ENCODE results near the gene KANSL1. TPM values are rescaled to one million over a fixed set of nuclear protein-coding genes. Genes with fewer than 3 reads are reported as not detected.
"Not testable (repeated sequence)": the region's sequence is repeated elsewhere in the genome, so short reads cannot be mapped to it uniquely, and the experiment has no call there.

KANSL1 gene
- total RNA-seq, 2 donors from 2014 or later, result 86.5 to 102 TPM

DNA sequence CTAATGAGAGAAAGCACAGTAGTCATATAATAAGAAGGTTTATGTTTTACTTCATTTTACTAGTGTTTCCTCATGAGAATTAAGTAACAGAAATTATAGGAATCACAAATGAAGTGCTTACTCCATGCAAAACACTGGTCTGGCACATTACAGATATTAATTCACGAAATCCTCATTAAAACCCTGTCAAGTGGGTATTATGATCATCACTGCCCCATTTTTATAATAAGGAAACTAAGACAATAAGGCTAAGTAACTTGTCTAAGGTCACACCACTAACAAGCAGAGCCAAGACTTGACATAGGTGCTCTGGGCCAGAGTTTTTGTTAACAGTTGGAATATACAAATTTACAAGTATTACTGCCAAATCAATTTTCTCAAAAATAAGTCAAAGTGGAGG is 83.0 kb downstream of the KANSL1 start:
- TF ChIP-seq, protein P1, sequence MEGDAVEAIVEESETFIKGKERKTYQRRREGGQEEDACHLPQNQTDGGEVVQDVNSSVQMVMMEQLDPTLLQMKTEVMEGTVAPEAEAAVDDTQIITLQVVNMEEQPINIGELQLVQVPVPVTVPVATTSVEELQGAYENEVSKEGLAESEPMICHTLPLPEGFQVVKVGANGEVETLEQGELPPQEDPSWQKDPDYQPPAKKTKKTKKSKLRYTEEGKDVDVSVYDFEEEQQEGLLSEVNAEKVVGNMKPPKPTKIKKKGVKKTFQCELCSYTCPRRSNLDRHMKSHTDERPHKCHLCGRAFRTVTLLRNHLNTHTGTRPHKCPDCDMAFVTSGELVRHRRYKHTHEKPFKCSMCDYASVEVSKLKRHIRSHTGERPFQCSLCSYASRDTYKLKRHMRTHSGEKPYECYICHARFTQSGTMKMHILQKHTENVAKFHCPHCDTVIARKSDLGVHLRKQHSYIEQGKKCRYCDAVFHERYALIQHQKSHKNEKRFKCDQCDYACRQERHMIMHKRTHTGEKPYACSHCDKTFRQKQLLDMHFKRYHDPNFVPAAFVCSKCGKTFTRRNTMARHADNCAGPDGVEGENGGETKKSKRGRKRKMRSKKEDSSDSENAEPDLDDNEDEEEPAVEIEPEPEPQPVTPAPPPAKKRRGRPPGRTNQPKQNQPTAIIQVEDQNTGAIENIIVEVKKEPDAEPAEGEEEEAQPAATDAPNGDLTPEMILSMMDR (IDR thresholded peaks at IDR 0.05), result no peak
- Histone ChIP-seq H3K4me1 (ENCODE audit: control insufficient read depth in 1 of 2, low read depth in 2 of 2) (peaks cover 35 to 72% of the 10 kb centered on the region in 2 donors), H3K36me3 (no peaks in the 10 kb centered on the region), H3K27me3 (replicated peaks; ENCODE audit: insufficient read depth) (no peaks in the 10 kb centered on the region), H3K4me3 (no peak overlapping the region), H3K27ac (no peak overlapping the region), H3K9me3 (no peaks in the 10 kb centered on the region)
- ATAC-seq (ENCODE audit: insufficient number of reproducible peaks, low FRiP score, low read depth) (no peak), DNase-seq (ENCODE audit: low spot score) (no peak)

DNA sequence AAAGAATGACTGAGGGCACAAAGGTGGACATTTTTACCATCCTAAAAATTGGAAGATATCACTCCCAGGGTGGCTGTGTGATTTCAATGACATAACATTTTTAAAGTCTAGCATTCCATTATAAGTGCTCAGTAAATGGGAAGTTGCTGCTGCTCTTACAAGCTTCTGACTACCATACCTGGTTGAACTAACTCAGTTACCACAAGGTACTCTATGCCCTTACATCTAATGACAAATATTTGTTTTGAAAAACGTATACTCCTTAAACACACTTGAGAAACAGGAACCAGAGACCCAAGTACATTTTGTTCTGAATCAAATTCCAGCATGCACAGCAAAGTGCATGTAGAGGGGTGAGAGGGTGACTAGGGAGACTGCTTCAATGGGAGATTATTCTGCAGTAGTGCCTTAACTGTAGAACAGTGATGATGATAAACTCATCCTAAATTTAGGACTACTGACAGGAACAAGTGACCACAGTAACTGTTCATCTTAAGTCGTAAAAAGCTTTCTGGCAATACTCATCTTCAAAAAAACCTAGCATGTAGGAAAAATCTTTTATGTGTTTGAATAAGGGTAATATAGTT is 83.5 kb downstream of the KANSL1 start:
- no peak overlapping the region for H3K27ac ChIP-seq
- H3K36me3 ChIP-seq, result no peaks in the 10 kb centered on the region
- peaks cover 30 to 67% of the 10 kb centered on the region in 2 donors for H3K4me1 ChIP-seq (ENCODE audit: control insufficient read depth in 1 of 2, low read depth in 2 of 2)
- ATAC-seq (ENCODE audit: insufficient number of reproducible peaks, low FRiP score, low read depth) (no peak), DNase-seq (ENCODE audit: low spot score) (no peak)
- H3K9me3 ChIP-seq, result no peaks in the 10 kb centered on the region
- H3K27me3 ChIP-seq (replicated peaks; ENCODE audit: insufficient read depth), result no peaks in the 10 kb centered on the region
- TF ChIP-seq, protein P1 (IDR thresholded peaks at IDR 0.05), result no peak
- no peak overlapping the region for H3K4me3 ChIP-seq

GRCh38 chr17:46108550-46109110 is 84.6 kb downstream of the KANSL1 start:
- H3K4me3 ChIP-seq, result no peak overlapping the region
- H3K4me1 ChIP-seq (ENCODE audit: control insufficient read depth in 1 of 2, low read depth in 2 of 2), result peaks cover 32 to 58% of the 10 kb centered on the region in 2 donors
- no peaks in the 10 kb centered on the region for H3K9me3 ChIP-seq
- no peak for ATAC-seq (ENCODE audit: insufficient number of reproducible peaks, low FRiP score, low read depth)
- H3K27ac ChIP-seq, result no peak overlapping the region
- DNase-seq (ENCODE audit: low spot score), result no peak
- TF ChIP-seq, protein P1 (IDR thresholded peaks at IDR 0.05), result no peak
- H3K36me3 ChIP-seq, result no peaks in the 10 kb centered on the region
- H3K27me3 ChIP-seq (replicated peaks; ENCODE audit: insufficient read depth), result no peaks in the 10 kb centered on the region

GRCh38 chr17:46108120-46108519 is 85.1 kb downstream of the KANSL1 start:
- no peak for ATAC-seq (ENCODE audit: insufficient number of reproducible peaks, low FRiP score, low read depth)
- H3K4me1 ChIP-seq (ENCODE audit: control insufficient read depth in 1 of 2, low read depth in 2 of 2), result peaks cover 34 to 53% of the 10 kb centered on the region in 2 donors

DNA sequence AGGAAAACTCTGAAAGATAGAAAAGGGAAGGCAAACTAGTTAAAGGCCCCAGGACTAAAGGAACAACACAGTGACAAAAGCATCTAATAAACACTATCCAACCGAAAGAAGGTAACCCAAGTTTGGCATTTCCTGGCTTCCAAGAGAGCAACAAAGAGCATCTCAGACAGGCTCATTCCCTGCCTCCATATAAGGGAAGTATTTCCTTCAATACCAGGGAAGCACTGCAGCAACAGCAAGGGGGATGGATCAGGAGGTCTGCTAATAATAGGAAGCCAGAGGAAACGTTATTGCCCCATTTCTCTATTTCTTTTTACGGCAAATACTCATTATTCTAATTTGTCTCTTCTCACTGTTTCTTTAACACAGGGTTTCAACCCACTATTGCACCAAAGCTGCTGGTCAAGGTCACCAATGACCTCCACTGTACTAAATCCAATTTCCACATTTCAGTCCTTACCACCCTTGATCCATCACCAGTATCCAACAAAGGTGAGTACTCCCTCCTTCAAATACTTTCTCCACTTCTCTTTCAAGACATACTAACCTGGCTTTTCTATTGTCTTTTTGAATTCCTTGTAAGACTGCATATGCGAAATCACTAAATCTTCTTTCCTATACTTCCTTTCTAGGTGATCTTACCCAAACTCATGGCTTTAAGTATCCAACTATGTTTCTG is 86.1 kb downstream of the KANSL1 start:
- no peaks in the 10 kb centered on the region for H3K9me3 ChIP-seq
- no peak overlapping the region for H3K27ac ChIP-seq
- ATAC-seq (ENCODE audit: insufficient number of reproducible peaks, low FRiP score, low read depth), result no peak

More at GRCh38 chr17:46108120-46108519, 85.1 kb downstream of the KANSL1 start:
- Histone ChIP-seq H3K9me3 (no peaks in the 10 kb centered on the region), H3K36me3 (no peaks in the 10 kb centered on the region), H3K4me3 (no peak overlapping the region), H3K27me3 (replicated peaks; ENCODE audit: insufficient read depth) (no peaks in the 10 kb centered on the region), H3K27ac (no peak overlapping the region)
- TF ChIP-seq, protein P1 (IDR thresholded peaks at IDR 0.05), result no peak
- DNase-seq (ENCODE audit: low spot score), result no peak

DNA sequence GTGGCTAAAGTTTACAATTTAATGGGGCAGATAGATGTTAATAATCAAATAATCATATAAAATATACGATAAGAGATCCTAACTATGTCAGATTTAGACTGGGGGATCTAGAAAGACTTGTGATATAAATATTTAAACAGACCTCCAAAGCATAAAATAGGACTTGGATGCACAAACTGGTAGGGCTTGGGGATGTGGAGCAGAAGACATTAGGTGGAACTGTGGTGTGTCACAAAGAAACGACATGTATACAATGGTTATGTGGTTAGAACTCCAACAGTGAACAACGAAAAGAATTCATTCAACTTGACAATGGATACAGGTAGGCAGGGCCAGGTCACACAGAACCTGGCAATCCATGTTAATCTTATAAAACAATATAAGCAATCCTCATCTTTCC is 90.4 kb downstream of the KANSL1 start:
- H3K4me1 ChIP-seq (ENCODE audit: control insufficient read depth in 1 of 2, low read depth in 2 of 2), result peaks cover 31 to 50% of the 10 kb centered on the region in 2 donors
- not testable (repeated sequence) for ATAC-seq (ENCODE audit: insufficient number of reproducible peaks, low FRiP score, low read depth); H3K4me3 ChIP-seq; H3K27ac ChIP-seq; H3K9me3 ChIP-seq; DNase-seq (ENCODE audit: low spot score); H3K27me3 ChIP-seq (replicated peaks; ENCODE audit: insufficient read depth); H3K36me3 ChIP-seq

More for the DNA sequence above, 86.1 kb downstream of the KANSL1 start:
- Histone ChIP-seq H3K36me3 (no peaks in the 10 kb centered on the region), H3K4me3 (no peak overlapping the region), H3K27me3 (replicated peaks; ENCODE audit: insufficient read depth) (no peaks in the 10 kb centered on the region), H3K4me1 (ENCODE audit: control insufficient read depth in 1 of 2, low read depth in 2 of 2) (peaks cover 41 to 58% of the 10 kb centered on the region in 2 donors)
- no peak for DNase-seq (ENCODE audit: low spot score)
- TF ChIP-seq, protein P1 (IDR thresholded peaks at IDR 0.05), result no peak

DNA sequence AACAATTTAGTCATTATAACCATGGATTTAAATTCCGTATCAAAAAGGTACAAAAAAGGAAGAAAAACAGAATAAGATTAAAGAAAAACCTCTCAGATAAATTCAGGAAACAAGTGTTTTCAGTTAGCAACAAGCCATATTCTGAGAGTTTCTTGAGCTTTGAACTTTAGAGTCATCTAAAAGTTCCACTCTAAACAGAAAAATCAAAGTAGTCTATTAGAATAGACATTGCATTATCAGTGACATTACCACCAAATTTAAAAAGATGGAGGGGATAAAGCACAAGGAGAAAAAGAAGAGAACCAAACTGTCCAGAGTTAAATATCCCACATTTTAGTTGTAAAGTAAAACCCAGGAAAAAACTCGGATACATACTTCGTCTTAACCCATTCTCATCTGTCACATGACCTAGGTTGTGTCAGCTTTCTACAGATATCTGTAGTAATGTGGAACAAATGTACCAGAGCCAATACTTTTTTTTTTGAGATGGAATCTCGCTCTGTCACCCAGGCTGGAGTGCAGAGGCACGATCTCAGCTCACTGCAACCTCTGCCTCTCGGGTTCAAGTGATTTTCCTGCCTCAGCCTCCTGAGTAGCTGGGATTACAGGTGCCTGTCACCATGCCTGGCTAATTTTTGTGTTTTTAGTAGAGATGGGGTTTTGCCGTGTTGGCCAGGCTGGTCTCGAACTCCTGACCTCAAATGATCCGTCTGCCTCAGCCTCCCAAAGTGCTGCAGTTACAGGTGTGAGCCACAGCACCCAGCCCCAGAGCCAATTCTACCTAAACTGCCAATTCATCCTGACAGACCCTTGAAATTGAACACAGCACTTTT is 91.2 kb downstream of the KANSL1 start:
- not testable (repeated sequence) for DNase-seq (ENCODE audit: low spot score); H3K27ac ChIP-seq; H3K36me3 ChIP-seq; H3K9me3 ChIP-seq; ATAC-seq (ENCODE audit: insufficient number of reproducible peaks, low FRiP score, low read depth); H3K27me3 ChIP-seq (replicated peaks; ENCODE audit: insufficient read depth); H3K4me3 ChIP-seq
- peaks cover 28 to 42% of the 10 kb centered on the region in 2 donors for H3K4me1 ChIP-seq (ENCODE audit: control insufficient read depth in 1 of 2, low read depth in 2 of 2)

All from thoracic aorta (tissue), 2 donors.